Epithelial cell of esophagus (primary cell): Measurements from ENCODE around the gene SLC26A4.

Source experiments
- DNase-seq: peaks from one replicate; pipeline ENCODE4 v3.0.0; 2010; ENCODE audit warnings: low read depth
- H3K4me3 ChIP-seq: 2 replicates; pipeline ENCODE4 v1.5.1; 2011; ENCODE audit warnings: mild to moderate bottlenecking, low read length, control low read depth
- CTCF ChIP-seq: IDR thresholded peaks from 2 replicates; pipeline ENCODE4 v1.5.1; 2011; ENCODE audit warnings: low read depth, mild to moderate bottlenecking, low read length, control low read depth, inconsistent platforms; ENCODE audit not compliant: insufficient read depth; ENCODE audit errors: missing control alignments

SLC26A4 gene

GRCh38 chr7:107758667-107759066, 98.0 kb downstream of the SLC26A4 start:
- no peak overlapping the region for H3K4me3 ChIP-seq
- DNase-seq: no peak
- no peak for TF ChIP-seq CTCF

GRCh38 chr7:107767391-107767790, 106.8 kb downstream of the SLC26A4 start:
- no peak for TF ChIP-seq CTCF
- no peak overlapping the region for H3K4me3 ChIP-seq
- DNase-seq: peak; percentile 8
